GM18909 (cell line): ENCODE results near the gene UBC.
"Not testable (repeated sequence)": the region's sequence is repeated elsewhere in the genome, so short reads cannot be mapped to it uniquely, and the experiment has no call there.

Experiments used
- ATAC-seq: cut with Tn5 transposase; IDR thresholded peaks from one replicate; pipeline ENCODE4 v1.9.1; 2021; ENCODE audit warnings: mild to moderate bottlenecking; ENCODE audit not compliant: unreplicated experiment, poor library complexity

UBC gene

DNA sequence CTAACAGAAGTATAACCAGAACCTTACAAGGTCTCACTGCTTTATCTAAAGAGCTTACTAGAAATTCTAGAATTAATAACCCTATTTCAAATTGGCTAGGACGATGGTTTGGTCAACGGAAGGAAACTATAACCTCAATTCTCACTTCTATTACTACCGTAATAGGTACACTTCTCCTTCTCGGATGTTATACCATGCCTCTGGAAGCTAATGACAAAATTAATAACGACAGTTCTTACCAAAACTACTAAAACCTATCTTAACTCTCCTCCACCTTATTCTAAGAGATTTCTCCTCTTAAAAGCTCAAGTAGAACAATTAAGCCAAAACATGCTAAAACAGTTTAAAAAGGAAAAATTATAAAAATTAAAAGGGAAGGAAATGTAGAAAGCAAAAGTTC lies 23.7 kb upstream of the UBC start:
- no peak for ATAC-seq

DNA sequence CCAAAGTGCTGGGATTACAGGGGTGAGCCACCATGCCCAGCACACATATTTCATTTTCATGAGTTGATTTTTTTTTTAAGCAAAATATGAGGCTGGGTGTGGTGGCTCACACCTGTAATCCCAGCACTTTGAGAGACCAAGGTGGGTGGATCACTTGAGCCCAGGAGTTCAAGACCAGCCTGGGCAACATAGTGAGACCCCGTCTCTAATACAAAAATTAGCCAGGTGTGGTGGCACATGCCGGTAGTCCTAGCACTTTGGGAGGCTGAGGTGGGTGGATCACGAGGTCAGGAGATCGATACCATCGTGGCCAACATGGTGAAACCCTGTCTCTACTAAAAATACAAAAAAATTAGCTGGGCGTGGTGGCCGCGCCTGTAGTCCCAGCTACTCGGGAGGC lies 17.1 kb upstream of the UBC start:
- ATAC-seq = not testable (repeated sequence)

DNA sequence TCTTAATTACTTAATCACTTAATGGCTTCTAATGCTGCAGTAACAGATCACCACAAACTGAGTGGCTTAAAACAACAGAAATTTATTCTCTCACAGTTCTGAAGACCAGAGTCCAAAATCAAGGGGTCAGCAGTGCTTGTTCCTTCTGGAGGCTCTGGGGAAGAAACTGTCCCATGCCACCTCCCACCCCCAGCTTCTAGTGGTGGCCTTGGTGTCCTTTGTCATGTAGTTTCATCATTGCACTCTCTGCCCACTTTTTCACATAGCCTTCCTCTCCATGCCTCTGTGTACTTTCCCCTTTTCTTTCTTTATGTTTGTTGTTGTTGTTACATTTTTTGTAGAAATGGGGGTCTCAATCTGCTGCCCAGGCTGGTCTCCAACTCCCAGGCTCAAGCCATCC lies 16.1 kb upstream of the UBC start:
- ATAC-seq = no peak

DNA sequence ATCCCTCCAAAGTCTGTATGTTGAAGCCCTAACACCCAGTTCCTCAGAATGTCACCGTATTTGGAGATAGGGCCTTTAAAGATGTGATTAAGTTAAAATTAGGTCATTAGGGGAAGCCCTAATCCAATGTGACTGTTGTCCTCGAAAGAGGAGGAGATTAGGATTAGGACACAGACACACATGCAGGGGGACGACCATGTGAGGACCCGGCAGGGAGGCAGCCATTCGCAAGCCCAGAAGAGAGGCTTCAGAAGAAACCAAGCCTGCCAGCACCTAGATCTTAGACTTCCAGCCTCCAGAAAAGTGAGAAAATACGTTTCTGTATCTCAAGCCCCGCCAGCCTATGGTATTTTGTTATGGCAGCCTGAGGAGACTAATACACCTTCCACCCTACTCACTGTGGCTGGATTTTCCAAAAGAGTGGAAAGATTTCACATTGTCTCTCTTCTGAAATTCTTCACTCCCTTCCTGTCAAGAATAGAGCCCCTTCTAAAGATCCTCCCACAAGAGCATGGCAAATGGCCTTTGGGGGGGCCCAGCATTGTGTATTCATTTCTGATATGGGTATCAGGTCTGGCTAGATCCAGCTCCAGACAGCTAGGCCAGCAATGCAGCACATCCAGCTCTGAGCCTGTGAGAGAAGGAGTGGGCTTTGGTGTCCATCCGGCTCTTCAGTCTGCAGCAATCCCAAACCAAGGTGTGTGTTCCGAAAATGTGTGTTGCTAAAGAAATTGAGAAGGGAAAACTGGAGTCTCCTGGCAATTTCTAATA lies 15.4 kb upstream of the UBC start:
- no peak for ATAC-seq

DNA sequence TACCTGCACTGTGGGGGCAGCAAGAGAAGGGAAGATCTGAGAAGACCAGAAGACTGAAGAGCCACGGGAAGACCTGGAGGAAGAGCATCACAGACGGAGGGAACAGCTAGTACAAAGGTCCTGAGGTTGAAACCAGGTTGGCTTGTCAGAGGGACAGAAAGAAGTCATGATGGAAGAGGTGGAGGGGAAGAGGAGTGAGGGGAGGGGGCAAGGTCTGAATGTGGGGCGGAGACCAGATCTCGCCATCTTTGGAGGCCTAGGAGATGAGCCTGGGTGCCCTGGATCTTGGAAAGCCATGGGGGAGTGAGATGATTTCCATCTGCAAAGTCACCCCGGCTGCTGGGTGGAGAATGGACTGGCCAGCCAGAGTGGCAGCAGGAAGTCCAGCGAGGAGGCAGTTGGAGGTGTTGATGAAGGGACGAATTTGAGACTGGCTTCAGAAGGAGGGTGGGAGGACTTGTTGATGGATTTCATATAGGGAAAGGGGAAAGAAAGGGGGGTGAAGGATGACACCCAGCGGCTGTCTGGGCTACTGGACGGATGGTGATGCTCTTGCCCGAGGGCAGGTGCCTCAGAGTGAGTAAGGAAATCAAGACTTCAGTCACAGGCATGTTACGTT lies 14.6 kb upstream of the UBC start:
- no peak for ATAC-seq

DNA sequence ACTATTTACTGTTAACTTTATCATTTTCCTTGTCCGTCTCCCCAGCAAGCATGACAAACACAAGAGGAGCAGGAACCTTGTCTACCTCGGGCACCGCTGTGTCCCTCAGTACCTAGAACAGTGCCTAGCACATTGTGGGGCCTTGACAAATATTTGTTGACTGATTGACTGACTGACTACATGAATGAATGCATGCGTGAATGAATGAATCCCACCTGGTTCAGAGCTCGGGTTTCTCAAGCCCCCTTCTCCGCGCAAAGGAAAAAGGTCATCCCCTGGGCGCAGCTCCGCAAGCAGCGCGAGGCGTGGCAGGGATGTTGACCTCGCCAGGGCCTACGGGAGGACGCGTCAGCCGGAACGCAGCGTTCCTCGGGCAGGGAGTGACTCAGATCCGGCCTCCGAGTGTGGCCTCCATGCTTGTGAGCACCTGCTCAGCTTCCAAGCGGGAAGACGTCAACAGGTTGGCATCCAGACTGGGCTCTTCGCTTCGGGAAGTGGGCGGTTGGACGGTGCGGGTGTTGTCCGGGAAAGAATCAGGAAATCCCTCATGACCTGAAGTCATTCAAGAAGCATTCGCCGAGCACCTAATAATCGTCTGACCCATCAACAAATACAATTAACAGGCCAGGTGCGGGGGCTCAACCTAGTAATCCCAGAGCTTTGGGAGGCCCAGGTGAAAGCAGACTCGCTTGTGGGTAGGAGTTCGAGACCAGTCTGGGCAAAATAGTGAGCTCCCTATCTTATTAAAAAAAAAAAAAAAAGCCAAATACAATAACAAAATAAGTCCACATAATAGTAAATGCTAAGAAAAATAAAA lies 13.9 kb upstream of the UBC start:
- peak; percentile 39 for ATAC-seq

DNA sequence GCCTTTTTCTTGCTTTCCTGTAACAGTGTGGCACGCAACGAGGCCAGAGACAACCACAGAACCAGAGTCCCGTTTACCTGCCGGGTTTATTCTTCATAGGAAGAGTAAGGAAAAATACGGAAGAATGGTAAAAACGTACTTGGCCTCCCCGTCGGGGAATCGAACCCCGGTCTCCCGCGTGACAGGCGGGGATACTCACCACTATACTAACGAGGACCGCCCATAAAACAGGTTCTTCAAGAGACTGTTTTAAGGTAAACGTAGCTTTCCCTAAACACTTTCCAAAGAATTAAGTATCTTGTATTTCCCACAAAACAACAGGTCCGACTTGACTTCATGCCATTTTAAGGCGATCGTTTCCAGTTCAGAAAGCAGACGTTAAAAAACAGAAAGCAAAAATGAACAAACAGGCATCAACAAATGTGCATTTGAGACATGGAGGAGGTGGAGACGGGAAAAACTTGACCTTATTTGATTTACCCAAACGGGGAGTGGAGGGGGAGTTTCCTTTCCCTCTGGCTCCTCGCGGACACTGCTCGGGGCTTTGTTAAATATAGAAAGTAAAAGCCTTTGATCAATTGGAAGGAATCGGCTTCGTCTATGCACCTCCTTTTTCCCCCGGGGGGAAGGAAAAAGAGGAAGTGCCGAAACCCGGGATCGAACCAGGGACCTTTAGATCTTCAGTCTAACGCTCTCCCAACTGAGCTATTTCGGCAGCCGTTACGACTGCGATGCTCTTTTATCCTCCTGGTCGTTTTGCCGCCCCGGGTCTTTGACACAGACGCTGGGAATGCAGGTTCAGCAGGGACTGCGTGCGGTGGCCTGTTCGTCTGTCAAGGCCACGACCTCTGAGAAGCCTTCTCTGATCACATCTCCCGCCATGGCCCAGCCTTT lies 13.0 kb upstream of the UBC start:
- ATAC-seq = peak; percentile 75

DNA sequence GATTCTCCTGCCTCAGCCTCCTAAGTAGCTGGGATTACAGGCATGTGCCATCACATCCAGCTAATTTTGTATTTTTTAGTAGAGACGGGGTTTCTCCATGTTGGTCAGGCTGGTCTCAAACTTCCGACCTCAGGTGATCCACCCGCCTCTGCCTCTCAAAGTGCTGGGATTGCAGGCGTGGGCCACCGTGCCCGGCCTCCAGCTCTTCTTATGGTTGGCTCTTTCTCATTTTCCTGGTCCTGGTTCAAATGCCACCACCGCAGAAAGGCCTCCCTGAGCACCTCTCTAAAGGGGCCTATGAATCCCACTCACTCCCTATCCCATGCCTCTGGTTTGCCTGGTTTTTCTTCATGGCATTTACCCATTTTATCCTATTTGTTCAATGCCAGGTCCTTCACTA lies 11.3 kb upstream of the UBC start:
- ATAC-seq = not testable (repeated sequence)

DNA sequence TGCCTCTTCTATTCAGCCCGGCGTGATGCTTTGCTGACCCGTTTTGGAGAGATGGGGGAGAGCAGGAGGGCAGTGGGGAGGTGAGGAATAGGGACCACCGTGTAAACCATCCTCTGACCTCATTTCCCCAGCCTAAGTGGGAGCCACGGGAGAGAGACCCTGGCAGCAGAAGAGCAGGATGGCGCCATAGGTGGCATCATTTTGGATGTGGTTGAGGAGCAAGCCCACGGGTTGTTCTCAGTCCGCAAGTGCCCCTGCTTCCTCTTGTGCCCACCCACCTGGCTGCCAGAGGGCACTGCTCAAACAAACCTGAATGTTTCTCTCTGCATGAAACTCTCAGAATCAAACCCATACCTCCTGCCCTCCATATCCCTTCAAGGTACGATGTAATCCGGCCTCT lies 10.7 kb upstream of the UBC start:
- no peak for ATAC-seq

DNA sequence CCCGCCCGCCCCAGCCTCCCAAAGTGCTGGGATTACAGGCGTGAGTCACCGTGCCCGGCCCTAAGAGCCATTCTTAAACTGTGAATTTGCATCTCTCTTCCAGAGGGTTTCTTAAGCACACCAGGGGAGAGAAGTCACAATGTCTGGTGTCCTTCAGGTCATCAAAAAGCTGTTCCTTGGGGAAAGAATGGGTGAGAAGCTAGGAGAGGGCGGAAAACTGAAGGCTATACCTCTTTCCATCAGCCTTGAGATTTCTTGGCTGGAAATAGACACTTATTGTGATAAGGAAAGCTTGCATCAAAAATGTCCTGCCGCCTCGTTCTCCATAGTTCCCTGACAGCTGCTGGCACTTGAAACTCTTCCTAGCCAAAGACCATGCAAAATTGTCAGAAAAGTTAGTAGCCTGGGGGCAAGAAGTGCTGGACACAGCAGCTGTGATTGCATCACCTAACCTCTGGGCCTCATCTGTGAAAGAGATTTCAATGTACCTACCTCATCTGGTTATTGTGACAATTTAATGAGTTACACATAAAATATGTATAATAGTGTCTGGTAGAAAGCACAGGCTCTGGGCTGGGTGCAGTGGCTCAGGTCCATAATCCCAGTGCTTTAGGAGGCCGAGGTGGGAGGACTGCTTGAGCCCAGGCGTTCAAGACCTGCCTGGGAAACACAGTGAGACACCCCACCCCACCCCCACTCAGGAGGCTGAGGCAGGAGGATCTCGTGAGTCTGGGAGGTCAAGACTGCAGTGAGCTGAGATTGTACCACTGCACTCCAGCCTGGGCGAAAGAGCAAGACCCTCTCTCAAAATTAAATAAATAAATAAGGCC lies 9.7 kb upstream of the UBC start:
- ATAC-seq = no peak

DNA sequence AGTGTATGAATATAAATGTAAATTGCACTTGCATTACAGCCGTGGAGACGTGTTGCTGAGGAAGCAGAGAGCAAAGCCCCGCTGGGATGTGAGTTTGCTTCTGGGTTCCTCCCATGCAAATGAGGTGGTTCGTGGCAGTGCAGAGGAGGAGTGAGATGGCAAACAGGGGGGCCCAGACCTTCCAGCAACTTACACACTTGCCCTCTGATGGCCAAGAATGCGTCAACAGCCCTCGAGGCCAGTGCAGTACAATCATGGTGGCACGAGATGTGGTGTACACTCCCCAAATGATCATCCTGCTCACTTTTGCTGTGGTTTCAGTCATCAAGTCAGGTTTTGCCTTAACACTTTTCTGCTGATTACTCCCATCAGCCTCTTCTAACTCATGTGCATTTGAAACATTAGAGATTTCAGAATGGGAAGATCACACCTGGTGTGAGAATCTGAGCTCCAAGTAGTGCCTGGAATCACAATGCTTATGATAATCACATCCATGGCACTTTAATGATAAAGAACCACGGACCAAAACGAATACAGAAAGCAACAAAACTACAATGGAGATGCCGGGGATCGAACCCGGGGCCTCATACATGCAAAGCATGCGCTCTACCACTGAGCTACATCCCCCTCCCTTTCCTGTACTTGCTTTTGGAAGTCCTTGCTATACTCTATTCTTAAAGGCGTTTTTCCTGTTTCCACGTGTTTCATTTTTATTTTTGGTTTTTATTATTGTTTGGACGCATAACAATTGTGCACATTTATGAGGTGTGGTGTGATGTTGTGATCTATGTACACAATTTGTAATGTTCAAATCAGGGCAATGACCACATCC lies 7.0 kb upstream of the UBC start:
- peak; percentile 53 for ATAC-seq

DNA sequence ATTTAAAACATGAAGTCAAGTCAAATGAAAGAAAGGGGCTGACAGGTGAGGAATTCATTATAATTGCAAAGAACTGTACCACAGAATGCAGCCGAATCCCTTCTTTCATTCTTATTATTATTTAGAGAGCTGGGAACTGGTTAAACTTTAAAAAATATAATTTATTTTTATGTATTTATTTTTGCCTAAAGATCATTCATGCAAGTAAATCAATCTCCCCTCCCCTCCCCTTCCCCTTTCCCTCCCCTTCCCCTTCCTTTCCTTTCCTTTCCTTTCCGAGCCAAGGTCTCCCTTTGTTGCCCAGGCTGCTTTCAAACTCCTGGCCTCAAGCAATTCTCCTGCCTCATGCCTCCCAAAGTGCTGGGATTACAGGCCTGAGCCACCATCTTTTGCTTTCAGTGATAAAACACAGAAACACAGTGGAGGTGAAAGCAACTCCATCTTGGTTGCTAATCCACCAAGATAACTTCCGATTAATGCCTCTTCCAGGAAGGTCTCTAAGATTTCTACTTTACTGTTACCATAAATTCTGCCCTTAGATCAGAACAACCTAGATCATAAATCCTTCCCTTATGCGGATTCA lies 6.0 kb upstream of the UBC start:
- ATAC-seq = no peak

DNA sequence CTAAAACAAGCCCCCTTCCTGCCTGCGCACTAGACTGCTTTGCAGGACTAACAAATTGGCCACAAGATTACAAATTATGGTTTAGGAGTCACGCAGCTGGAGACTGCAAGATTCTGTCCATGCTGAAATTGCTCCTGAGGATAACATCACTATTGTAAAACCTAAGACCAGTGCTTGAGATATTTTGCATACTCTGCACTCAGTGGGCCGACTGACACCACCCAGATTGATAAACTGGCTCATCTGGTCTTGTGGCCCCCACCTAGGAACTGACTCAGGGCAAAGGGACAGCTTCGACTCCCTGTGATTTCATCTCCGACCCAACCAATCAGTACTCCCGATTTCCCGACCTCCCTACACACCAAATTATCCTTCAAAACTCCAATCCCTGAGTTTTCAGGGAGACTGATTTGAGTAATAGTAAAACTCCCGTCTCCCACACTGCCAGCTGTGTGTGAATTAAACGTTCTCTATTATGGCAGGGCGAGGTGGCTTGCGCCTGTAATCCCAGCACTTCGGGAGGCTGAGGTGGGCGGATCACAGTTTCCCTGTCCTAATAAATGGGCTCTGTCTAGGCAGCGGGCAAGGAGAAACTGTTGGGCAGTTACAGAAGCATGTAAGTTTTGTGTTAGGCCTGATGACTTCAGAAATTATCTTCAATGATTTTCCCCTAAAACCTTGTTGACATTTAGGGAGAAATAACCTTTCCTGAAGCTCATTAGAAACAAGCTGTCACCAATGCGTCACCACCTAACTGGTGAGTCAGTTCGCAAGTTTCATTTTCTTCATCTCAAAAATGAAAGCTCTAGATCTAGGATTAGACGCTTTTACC lies 5.3 kb upstream of the UBC start:
- ATAC-seq = no peak

DNA sequence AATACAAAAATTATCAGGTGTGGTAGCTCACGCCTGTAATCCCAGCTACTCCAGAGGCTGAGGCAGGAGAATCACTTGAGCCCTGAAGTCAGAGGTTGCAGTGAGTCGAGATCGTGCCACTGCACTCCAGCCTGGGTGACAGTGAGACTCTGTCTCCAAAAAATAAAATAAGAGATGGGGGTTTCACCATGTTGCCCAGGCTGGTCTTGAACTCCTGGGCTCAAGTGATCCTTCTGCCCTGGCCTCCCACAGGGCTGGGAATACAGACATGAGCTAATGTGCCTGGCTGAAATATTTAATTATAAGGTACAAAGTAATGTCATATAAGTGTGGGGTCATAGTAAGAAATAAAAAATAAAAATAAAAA lies 4.2 kb upstream of the UBC start:
- not testable (repeated sequence) for ATAC-seq

DNA sequence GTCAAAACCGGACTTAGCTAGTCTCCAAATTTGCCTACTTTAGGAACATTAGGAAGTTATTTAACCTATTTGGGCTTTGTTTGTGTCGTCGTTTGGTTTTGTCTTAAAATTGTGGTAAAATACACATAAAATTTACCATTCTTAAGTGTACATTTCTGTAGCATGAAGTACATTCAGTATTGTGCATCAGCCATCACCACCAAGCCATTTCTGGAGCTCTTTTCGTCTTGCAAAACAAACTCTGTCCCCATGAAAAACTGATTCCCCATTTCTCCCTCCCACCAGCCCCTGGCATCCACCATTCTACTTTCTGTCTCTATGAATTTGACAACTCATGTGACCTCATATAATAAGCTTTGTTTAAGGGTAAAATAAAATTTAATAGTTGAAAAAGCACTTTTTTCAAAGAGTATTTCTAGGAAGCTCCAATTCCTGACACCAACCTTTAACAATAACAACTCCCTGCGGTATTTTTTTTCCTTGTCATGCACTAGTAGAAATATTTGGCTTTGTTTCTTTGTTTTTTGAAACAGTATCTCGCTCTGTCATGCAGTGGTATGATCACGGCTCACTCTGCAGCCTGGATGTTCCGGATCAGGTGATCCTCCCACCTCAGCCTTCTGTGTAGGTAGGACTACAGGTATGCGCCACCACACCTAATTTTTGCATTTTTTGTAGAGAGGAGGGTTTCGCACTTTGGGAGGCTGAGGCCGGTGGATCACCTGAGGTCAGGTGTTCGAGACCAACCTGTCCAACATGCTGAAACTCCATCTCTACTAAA lies 3.6 kb upstream of the UBC start:
- ATAC-seq = no peak

DNA sequence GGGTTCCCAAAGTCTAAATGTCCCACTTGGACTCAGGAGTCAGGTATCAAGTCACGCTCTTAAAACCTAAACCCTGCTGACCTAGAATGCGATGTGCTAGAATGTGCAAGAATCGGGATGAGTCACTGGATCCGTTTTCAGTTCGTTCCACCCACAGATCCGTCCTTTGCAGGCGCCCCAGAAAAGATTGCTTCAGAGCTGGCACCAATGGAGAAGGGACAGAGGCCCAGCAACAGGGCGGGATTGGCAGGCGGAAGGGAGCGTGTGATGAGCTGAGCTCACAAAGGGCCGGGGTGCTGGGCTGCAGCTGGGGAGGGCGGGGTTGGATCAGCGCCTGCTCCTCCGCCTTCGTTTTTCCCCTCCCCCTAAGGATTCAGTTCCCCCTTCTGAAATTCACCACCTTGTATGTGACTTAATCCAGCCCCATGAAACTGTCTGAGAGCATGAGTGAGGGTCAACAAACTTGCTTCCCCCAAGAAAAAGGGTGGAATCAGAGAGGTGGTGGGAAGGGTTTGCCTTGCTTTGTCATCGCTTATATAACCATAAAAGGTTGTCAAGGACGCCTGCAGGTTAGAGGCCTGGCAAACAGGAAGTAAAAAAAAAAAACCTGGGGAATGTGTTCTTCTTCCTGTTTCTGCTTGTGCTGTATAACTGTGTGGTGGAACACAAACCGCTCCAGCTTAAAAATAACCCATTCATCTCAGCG lies 2.8 kb upstream of the UBC start:
- peak; percentile 53 for ATAC-seq
